Mucosa of stomach (tissue), 1 donor: ENCODE results near the gene CHCHD5.
"Not testable (repeated sequence)": the region's sequence is repeated elsewhere in the genome, so short reads cannot be mapped to it uniquely, and the experiment has no call there.

ENCODE experiments used
- H3K27me3 ChIP-seq: one replicate; pipeline ENCODE4 v1.7.0; 2013; ENCODE audit warnings: mild to moderate bottlenecking, low read length; ENCODE audit not compliant: control insufficient read depth, insufficient read depth
- H3K36me3 ChIP-seq: one replicate; pipeline ENCODE4 v1.7.0; 2013; ENCODE audit warnings: low read length; ENCODE audit not compliant: control insufficient read depth, insufficient read depth
- H3K4me1 ChIP-seq: one replicate; pipeline ENCODE4 v1.7.0; 2013; ENCODE audit warnings: mild to moderate bottlenecking, low read length; ENCODE audit not compliant: control insufficient read depth, insufficient read depth
- H3K4me3 ChIP-seq: one replicate; pipeline ENCODE4 v1.7.0; 2013; ENCODE audit warnings: low read length
- H3K9ac ChIP-seq: one replicate; pipeline ENCODE4 v1.7.0; 2013; ENCODE audit warnings: mild to moderate bottlenecking, low read length, moderate library complexity
- H3K9me3 ChIP-seq: one replicate; pipeline ENCODE4 v1.7.0; 2013; ENCODE audit warnings: mild to moderate bottlenecking, low read length, moderate library complexity; ENCODE audit not compliant: control insufficient read depth
- donor health status: Pancreatic carcinoma.

Gene CHCHD5

DNA sequence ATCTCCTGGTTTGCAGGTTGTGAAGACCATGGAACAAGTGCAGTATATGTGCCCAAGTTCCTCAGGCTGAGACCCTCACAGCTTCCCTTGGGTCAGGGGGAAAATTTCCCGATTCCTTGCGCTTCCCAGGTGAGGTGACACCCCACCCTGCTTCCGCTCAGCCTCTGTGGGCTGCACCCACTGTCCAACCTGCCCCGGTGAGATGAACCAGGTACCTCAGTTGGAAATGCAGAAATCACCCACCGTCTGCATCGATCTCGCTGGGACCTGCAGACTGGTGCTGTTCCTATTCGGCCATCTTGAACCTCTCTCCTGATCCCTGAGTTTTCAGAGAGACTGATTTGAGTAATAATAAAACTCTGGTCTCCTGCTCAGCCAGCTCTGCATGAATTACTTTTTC, 30.6 kb downstream of the CHCHD5 start:
- Histone ChIP-seq H3K36me3 (no peaks in the 10 kb centered on the region), H3K9me3 (no peaks in the 10 kb centered on the region), H3K9ac (no peak overlapping the region), H3K27me3 (no peaks in the 10 kb centered on the region), H3K4me3 (no peak overlapping the region), H3K4me1 (no peaks in the 10 kb centered on the region)

DNA sequence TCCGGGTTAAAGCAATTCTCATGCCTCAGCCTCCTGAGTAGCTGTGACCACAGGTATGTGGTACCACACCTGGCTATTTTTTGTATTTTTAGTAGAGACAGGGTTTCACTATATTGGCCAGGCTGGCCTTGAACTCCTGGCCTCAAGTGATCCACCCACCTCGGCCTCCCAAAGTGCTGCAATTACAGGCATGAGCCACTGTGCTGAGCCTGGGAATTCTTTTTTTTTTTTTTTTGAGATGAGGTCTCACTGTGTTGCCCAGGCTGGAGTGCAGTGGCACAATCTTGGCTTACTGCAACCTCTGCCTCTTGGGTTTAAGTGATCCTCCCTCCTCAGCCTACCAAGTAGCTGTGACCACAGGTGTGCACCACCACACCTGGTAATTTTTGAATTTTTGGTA, 31.4 kb downstream of the CHCHD5 start:
- H3K9me3 ChIP-seq, H3K27me3 ChIP-seq, H3K4me1 ChIP-seq, H3K4me3 ChIP-seq, H3K9ac ChIP-seq, H3K36me3 ChIP-seq: not testable (repeated sequence)

DNA sequence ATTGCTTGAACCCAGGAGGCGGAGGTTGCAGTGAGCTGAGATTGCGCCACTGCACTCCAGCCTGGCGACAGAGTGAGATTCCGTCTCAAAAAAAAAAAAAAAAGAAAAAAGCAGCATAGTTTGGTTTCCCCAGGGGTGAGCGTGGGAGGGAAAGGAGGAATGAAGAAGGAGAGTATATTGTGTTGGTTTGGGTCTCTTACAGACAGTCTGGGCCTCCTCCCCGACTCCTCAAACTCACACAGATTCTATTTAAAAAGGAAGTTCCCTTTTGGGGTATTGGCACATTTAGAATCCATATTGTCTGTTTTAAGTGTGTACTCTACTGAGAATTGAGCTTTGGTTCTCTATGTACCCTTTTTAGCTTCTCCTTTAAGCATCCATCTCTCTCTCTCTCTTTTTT, 34.0 kb downstream of the CHCHD5 start:
- H3K9ac ChIP-seq, result no peak overlapping the region
- H3K36me3 ChIP-seq, result no peaks in the 10 kb centered on the region
- H3K9me3 ChIP-seq, result no peaks in the 10 kb centered on the region
- no peak overlapping the region for H3K4me3 ChIP-seq
- H3K27me3 ChIP-seq, result no peaks in the 10 kb centered on the region
- no peaks in the 10 kb centered on the region for H3K4me1 ChIP-seq

DNA sequence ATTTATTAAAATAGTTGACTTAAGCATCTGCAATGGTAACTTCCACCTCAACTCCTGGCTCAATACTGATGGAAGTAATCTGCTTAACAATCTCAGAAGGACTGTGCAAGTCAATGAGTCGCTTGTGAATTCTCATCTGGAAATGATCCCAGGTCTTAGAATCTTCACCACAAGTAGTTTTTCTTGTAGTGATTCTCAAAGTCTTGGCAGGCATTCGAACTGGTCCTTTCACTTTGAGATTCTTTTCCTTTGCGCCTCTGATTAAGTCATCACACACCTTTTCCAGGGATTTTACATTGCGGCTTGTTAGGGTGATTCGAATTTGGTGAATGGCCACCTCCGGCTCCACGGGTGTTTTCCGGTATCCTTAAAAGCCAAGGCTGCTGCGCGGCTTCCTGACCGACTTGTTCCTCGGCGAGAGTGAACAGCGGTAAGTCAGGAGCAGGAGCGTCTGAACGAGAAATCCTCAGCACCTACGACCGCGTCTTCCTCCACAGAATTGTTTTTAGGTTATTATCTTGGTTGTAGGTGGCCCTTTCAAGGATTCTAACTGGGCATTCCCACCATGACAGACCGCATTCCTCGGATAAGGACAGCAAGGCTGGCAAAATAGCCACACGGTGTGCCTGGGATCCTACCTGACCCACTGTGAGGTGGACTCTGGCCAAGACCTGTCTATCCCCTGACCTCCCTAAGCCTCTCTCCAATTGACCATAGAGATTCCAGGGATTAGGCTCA, 37.5 kb downstream of the CHCHD5 start:
- Histone ChIP-seq H3K9me3 (no peaks in the 10 kb centered on the region), H3K4me1 (peaks cover 16% of the 10 kb centered on the region), H3K4me3 (no peak overlapping the region), H3K9ac (no peak overlapping the region), H3K27me3 (no peaks in the 10 kb centered on the region), H3K36me3 (no peaks in the 10 kb centered on the region)

DNA sequence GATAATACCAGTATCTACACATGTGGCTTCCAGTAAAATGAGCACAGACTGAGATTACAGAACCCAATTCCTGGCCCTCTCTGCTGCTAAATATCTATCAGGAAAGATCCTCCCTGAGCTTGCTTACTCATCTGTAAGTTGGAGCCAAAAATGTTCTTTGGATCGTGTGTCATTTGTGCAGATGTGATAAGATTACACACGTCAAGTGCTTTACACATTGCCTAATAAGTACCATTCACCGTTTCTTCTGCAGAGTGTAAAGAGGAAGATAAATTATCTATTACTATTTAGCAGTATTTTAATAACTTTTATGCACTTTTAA, 38.1 kb downstream of the CHCHD5 start:
- Histone ChIP-seq H3K9ac (no peak overlapping the region), H3K4me3 (no peak overlapping the region), H3K27me3 (no peaks in the 10 kb centered on the region), H3K9me3 (no peaks in the 10 kb centered on the region), H3K4me1 (peaks cover 21% of the 10 kb centered on the region), H3K36me3 (no peaks in the 10 kb centered on the region)

DNA sequence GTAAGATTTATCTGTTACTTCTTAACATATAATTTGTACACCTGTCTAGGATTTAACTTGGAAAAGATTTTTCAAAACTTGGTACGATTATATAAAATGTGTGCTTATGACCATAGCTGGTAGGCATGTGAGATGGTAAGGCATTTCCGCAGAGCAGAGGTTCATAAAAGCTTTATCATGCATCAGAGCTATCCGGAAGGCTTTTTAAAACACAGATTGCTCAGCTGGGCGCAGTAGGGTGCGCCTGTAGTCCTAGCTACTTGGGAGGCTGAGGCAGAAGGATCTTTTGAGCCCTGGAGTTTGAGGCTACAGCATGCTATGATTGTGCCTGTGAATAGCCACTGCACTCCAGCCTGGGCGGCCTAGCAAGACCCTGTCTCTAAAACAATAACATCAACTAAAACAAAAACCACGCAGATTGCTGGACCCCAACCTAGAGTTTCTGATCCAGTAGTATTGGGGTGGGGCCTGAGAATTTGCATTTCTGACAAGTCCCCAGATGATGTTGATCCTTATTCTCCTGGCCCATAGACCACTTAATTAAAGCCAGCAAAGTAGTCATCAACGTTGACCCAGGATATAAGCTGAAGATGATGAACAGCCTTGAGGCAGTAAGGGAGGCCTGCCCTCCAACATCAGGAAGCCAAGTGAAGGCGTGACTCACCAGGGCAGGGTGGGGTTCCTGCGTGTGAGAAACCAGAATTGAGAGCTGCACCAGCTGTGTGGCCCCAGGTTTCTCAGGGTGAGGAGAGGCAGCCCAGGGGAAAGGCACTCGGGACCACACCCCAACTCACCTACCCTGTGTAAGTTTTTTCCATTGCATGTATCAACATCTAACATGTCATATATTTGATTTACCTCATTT, 39.7 kb downstream of the CHCHD5 start:
- no peak overlapping the region for H3K9ac ChIP-seq
- H3K4me1 ChIP-seq, result peaks cover 23% of the 10 kb centered on the region
- no peaks in the 10 kb centered on the region for H3K27me3 ChIP-seq
- no peak overlapping the region for H3K4me3 ChIP-seq
- H3K9me3 ChIP-seq, result no peaks in the 10 kb centered on the region
- no peaks in the 10 kb centered on the region for H3K36me3 ChIP-seq

DNA sequence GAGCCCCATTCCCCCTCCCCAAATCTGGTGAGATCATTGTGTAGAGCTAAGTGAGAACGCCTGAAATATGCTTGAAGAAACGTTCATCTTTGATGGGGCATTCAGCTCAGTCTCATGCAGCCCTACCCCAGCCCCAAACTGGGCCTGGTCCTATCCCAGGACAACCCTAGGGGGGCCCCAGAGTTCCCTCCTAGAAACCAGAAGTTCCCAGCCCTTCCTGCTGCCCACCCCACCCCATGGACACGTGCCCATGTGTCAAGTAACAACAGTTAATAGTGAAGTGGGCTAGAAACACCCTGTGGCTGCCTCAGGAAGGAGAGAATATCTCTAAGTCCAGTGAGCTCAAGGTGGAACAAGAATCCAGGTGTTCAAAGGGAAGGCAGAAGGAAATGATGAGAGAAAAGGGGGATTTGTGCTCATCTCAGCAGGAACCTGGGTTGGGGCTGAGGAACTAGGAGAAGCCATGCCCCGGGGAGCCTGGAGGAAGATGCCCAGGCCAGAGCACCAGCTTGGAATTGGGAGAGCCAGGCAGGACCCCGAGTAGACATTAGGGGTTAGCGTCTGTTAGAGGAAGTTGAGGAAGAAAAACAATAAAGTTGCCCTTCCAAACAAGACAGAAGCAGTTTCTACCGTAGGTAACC, 41.2 kb downstream of the CHCHD5 start:
- H3K9ac ChIP-seq, result no peak overlapping the region

DNA sequence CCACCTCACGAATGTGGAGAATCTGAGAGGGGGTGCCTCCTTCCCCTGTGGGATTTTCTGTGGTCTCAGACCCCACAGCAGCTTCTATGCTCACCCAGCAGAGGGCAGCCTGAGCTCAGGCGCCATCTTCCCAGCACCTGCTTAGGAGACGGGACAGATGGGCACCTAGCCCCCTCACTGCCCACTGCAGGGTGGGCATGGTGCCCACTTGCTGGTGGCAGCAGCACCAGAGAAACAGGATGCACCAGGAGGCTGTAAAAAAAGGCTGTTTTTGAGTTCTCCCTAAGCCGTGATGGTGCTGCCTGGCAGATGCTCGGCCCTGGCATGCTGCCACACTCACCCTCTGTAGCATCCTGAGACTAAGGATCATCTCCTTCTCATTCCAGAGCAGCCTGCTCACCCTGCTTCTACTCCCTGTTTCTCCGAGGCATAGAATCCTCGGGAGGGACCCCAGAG, 42.2 kb downstream of the CHCHD5 start:
- H3K36me3 ChIP-seq, result no peaks in the 10 kb centered on the region
- no peak overlapping the region for H3K4me3 ChIP-seq
- no peak overlapping the region for H3K9ac ChIP-seq
- peaks cover 32% of the 10 kb centered on the region for H3K4me1 ChIP-seq
- no peaks in the 10 kb centered on the region for H3K27me3 ChIP-seq
- no peaks in the 10 kb centered on the region for H3K9me3 ChIP-seq

More for the DNA sequence above, 41.2 kb downstream of the CHCHD5 start:
- no peak overlapping the region for H3K4me3 ChIP-seq
- H3K27me3 ChIP-seq, result no peaks in the 10 kb centered on the region
- H3K9me3 ChIP-seq, result no peaks in the 10 kb centered on the region
- H3K36me3 ChIP-seq, result no peaks in the 10 kb centered on the region
- peaks cover 23% of the 10 kb centered on the region for H3K4me1 ChIP-seq

DNA sequence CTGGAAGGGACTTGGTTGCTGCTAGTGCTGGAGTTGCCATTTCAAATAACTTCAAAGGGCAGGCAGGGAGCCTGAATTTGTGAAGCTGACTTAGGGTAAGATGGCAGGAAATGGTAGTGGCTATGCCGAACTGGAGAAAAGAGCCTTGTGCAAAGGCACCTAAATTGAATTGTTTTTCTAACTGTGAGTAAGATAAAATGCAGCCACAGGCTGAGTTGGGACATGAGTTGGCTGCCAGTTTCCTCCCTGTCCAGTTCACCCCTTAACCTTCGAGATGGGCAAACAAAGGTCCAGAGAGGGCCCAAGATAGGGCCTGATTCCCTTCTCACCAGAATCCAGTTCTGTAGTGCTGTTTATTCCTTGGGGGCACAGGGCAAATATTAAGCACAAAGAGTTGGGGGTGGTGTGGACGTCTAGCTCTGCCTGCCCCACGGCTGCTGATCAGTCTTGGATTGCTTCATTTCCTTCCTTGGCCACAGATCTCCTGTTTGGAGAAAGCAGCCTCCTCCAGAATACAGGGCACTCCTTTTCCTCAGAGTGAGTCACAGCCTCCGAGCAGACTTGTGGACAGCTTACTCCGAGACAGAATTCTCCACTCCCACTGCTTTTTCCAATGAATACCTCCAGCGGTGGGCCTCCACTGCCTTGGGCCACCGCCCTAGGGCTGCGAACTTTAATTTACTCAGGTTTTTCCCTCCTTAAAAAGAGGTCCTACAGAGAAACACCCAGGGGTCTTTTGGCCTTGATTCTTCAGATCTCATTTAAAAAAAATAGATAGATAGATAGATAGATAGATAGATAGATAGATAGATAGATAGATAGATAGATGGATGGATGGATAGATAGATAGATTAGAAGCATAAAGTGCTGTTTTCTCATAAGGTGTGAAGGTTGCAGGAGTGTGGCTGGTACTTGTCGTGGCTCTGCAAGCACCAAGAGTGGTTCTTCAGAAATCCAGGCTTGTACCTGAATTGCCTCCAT, 42.9 kb downstream of the CHCHD5 start:
- Histone ChIP-seq H3K9me3 (no peaks in the 10 kb centered on the region), H3K36me3 (no peaks in the 10 kb centered on the region), H3K4me1 (peaks cover 34% of the 10 kb centered on the region), H3K9ac (no peak overlapping the region), H3K27me3 (no peaks in the 10 kb centered on the region), H3K4me3 (no peak overlapping the region)

DNA sequence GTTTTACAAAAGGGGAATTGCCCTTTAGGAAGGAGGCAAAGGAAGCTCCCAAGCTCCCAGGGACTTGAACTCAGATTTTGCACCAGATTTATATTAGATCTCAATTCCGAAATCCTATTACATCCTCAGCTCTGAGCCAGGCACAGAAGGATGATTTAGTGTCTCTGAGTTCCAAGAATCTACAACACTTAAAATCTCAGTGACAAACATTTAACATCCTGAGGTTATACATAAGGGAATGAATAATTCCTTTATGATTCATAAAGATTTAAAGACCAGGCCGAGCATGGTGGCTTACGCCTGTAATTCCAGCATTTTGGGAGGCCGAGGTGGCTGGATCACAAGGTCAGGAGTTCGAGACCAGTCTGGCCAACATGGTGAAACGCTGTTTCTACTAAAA, 44.8 kb downstream of the CHCHD5 start:
- H3K4me3 ChIP-seq, result no peak overlapping the region
- H3K4me1 ChIP-seq, result peaks cover 29% of the 10 kb centered on the region
- no peaks in the 10 kb centered on the region for H3K36me3 ChIP-seq
- H3K27me3 ChIP-seq, result no peaks in the 10 kb centered on the region
- no peaks in the 10 kb centered on the region for H3K9me3 ChIP-seq
- no peak overlapping the region for H3K9ac ChIP-seq

DNA sequence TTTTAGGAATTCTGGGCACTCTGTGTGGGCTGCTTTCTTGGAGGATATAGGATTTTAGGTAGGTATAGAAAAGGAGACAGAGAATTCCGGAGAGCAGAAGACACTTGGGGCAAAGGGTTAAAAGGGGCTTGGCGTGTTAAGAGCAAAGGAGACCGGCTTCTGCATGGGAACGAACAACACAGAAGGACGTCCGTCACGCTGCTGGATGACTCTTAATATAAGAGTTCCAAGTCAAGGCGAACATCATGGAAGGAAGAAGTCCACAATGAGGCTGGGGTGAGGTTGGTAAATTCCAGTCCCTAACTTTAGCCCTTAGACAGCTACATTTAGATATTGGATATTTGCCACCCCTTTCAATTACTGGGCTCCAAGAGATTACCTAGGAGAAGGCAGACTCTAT, 45.4 kb downstream of the CHCHD5 start:
- no peaks in the 10 kb centered on the region for H3K9me3 ChIP-seq
- no peak overlapping the region for H3K9ac ChIP-seq
- H3K4me3 ChIP-seq, result no peak overlapping the region
- no peaks in the 10 kb centered on the region for H3K36me3 ChIP-seq
- peaks cover 23% of the 10 kb centered on the region for H3K4me1 ChIP-seq
- H3K27me3 ChIP-seq, result no peaks in the 10 kb centered on the region
